K562 (cell line): Measurements from ENCODE around the gene SETDB1. TPM values are rescaled to one million over a fixed set of nuclear protein-coding genes. Genes with fewer than 3 reads are reported as not detected.

Experiments
- HMGN3 ChIP-seq: IDR thresholded peaks from 2 replicates; pipeline ENCODE4 v1.6.1; 2011; ENCODE audit warnings: borderline replicate concordance, low read depth, mild to moderate bottlenecking, mixed read lengths, low read length; ENCODE audit not compliant: insufficient read length; ENCODE audit errors: extremely low read depth
- KLF13 ChIP-seq: fragments of 450-650 bp; IDR thresholded peaks from 2 replicates; pipeline ENCODE4 v1.6.1; 2016; ENCODE audit warnings: missing genetic modification characterization, low read depth, mild to moderate bottlenecking, missing compliant biosample characterization, moderate library complexity, borderline replicate concordance
- MAFF ChIP-seq: IDR thresholded peaks from 2 replicates; pipeline ENCODE4 v1.6.1; 2012; ENCODE audit warnings: low read length, improper control_type of control experiment
- MAZ ChIP-seq, 2 experiments: fragments of 450-650 bp in 1 of 2; sonication (generic) in 1 of 2; formaldehyde crosslinking; IDR thresholded peaks in 1 of 2; conservative IDR thresholded peaks in 1 of 2; 2 replicates each; pipeline versions ENCODE4 v1.4.0 to v1.5.0; 2020; ENCODE audit warnings: mild to moderate bottlenecking in 1 of 2, missing genetic modification reagents in 1 of 2
- PCBP2 ChIP-seq: fragments of 200-400 bp; formaldehyde crosslinking; IDR thresholded peaks from 2 replicates; pipeline ENCODE4 v1.6.1; 2018; ENCODE audit warnings: low read length, low read depth, mild to moderate bottlenecking, moderate library complexity; ENCODE audit not compliant: poor library complexity, severe bottlenecking
- RNF2 ChIP-seq: sonication (generic); IDR thresholded peaks from 2 replicates; pipeline ENCODE4 v1.6.1; 2016
- UBTF ChIP-seq, 2 experiments: IDR thresholded peaks; 2 replicates each; pipeline ENCODE4 v1.6.1; 2012; ENCODE audit warnings: improper control_type of control experiment in 2 of 2, low read depth in 2 of 2, low read length in 2 of 2, borderline replicate concordance in 1 of 2
- YY1 ChIP-seq, 3 experiments: IDR thresholded peaks; 2 replicates each; pipeline ENCODE4 v1.6.1; 2011; ENCODE audit warnings: low read length in 2 of 3, mild to moderate bottlenecking in 2 of 3, moderate library complexity in 2 of 3, borderline replicate concordance in 1 of 3, control low read depth in 1 of 3, low read depth in 1 of 3; ENCODE audit not compliant: insufficient read depth in 3 of 3, insufficient replicate concordance in 2 of 3, control insufficient read depth in 1 of 3, insufficient read length in 1 of 3; ENCODE audit errors: extremely low read depth in 1 of 3
- ZNF282 ChIP-seq: sonication (generic); formaldehyde crosslinking; IDR thresholded peaks from 2 replicates; pipeline ENCODE4 v1.8.1; 2023; ENCODE audit warnings: missing genetic modification reagents
- ZNF398 ChIP-seq: fragments of 250-450 bp; sonication (Bioruptor Pico); IDR thresholded peaks from 2 replicates; pipeline ENCODE4 v1.8.0; 2021; ENCODE audit warnings: moderate library complexity, mild to moderate bottlenecking, inconsistent platforms
- polyA plus RNA-seq, 8 experiments: library from polyadenylated mRNA; depleted of rRNA in 4 of 8; stranded (reverse) in 5 of 8; unstranded in 3 of 8; fragments of >200 nt; fragmentation: Nextera tagmentation in 2 of 8; fragmentation: Illumina TruSeq in 1 of 8; extraction: Ambion mirVana in 2 of 8; extraction: Trizol in 1 of 8; gene quantifications; 2 replicates each; pipeline versions ENCODE4 v1.2.1 to v1.2.3, GENCODE V29; 2011 to 2014; ENCODE audit warnings: inconsistent platforms in 1 of 8, missing spikeins in 1 of 8
- total RNA-seq, 7 experiments: library from RNA; depleted of rRNA in 6 of 7; stranded (reverse); fragments of >200 nt in 6 of 7; fragmentation: Illumina TruSeq in 2 of 7; extraction: Trizol in 2 of 7; gene quantifications; 2 replicates each; pipeline versions ENCODE4 v1.2.1 to v1.2.3, GENCODE V29; 2011 to 2021; ENCODE audit warnings: low replicate concordance in 1 of 7
- TF ChIP-seq, protein P1 (sequence below), 2 experiments: fragments of 450-650 bp; conservative IDR thresholded peaks; 2 replicates each; pipeline ENCODE4 v1.6.1; 2017; ENCODE audit warnings: mild to moderate bottlenecking in 2 of 2, moderate library complexity in 2 of 2
- TF ChIP-seq, protein P2 (sequence below), 2 experiments: fragments of 450-650 bp; IDR thresholded peaks; 2 replicates each; pipeline ENCODE4 v1.6.1; 2018; ENCODE audit warnings: mild to moderate bottlenecking in 2 of 2, low read depth in 1 of 2; ENCODE audit not compliant: partially characterized antibody in 2 of 2

The SETDB1 gene
- total and polyA plus RNA-seq, 9 of the 15 experiments (the other 6 are each of a cell fraction or from before 2014, with no cell fraction given) = 21.5 to 64.4 (median 42.0) TPM

DNA sequence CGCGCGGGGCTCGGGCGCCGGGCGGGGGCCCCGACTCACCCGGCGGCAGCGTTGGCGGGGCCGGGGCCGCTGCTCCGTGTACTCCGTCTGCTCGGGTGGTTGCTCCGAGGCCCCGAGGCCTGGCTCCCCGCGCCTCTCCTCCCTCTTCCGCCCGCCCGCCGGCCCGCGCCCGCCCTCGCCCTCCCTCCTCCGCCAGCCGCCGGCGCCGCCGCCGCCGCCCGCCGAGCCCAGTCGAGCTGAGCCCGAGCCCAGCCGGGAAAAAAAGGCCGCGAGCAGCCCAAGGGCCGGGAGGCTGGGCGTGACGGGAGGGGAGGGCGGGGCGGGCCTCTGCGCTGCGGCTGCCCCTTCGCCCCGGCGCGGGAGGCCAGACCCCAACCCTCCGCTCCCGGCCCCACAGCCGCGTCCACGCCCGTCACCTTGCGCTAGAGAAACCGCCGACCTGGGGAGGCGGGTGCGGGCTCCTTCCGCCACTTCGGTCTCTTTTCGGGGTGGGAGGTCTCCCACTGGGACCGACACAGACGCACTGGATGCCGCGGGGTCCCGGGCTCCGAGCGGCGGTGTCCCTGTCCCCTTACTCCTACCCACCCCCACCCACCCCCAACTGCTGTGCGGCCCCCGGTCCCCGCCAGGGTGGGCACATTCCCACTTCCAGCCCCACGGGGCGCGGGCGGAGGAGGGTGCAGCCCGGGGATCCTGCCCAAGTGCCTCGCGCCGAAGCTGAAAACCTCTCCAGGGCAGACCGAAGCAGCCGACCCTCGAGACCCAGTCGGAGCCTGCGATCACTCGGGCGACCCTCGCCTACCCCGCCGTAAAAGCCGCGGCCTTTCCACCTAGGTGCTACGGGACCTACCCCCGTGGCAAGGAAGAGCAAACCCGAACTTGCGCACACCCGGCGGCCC lies 48.7 kb downstream of the SETDB1 start, which contains the start of gene CERS2 (continued):
- TF ChIP-seq UBTF (IDR thresholded peaks at IDR 0.05; ENCODE audit: borderline replicate concordance in 1 of 2, low read depth in 2 of 2, low read length in 2 of 2) (peak; percentile 85 to 98; a peak in 3 of 4 replicates), PCBP2 (peak; percentile 39), YY1 (IDR thresholded peaks at IDR 0.05; ENCODE audit: borderline replicate concordance in 1 of 3, control insufficient read depth in 1 of 3, extremely low read depth in 1 of 3, insufficient read depth in 3 of 3, insufficient read length in 1 of 3, insufficient replicate concordance in 2 of 3, low read depth in 1 of 3, low read length in 2 of 3) (peak in 1 of 3 experiments; percentile 42), MAFF (no peak), ZNF398 (CRISPR knock-in tag) (no peak), ZNF282 (CRISPR knock-in tag) (0 out of 2 replicates have a peak, but pooled peaks have one; percentile 15), HMGN3 (peak; percentile 39), KLF13 (no peak), MAZ (CRISPR knock-in tag; conservative IDR thresholded peaks at IDR 0.05 in 1 of 2, IDR thresholded peaks at IDR 0.05 in 1 of 2) (peak; percentile 61 to 77; a peak in 2 of 4 replicates), RNF2 (0 out of 2 replicates have a peak, but pooled peaks have one; percentile 29)
- TF ChIP-seq, protein P1, sequence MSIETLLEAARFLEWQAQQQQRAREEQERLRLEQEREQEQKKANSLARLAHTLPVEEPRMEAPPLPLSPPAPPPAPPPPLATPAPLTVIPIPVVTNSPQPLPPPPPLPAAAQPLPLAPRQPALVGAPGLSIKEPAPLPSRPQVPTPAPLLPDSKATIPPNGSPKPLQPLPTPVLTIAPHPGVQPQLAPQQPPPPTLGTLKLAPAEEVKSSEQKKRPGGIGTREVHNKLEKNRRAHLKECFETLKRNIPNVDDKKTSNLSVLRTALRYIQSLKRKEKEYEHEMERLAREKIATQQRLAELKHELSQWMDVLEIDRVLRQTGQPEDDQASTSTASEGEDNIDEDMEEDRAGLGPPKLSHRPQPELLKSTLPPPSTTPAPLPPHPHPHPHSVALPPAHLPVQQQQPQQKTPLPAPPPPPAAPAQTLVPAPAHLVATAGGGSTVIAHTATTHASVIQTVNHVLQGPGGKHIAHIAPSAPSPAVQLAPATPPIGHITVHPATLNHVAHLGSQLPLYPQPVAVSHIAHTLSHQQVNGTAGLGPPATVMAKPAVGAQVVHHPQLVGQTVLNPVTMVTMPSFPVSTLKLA (conservative IDR thresholded peaks at IDR 0.05) = 0 out of 4 replicates have a peak, but pooled peaks of 1 of the 2 experiments have one; percentile 17
- TF ChIP-seq, protein P2, sequence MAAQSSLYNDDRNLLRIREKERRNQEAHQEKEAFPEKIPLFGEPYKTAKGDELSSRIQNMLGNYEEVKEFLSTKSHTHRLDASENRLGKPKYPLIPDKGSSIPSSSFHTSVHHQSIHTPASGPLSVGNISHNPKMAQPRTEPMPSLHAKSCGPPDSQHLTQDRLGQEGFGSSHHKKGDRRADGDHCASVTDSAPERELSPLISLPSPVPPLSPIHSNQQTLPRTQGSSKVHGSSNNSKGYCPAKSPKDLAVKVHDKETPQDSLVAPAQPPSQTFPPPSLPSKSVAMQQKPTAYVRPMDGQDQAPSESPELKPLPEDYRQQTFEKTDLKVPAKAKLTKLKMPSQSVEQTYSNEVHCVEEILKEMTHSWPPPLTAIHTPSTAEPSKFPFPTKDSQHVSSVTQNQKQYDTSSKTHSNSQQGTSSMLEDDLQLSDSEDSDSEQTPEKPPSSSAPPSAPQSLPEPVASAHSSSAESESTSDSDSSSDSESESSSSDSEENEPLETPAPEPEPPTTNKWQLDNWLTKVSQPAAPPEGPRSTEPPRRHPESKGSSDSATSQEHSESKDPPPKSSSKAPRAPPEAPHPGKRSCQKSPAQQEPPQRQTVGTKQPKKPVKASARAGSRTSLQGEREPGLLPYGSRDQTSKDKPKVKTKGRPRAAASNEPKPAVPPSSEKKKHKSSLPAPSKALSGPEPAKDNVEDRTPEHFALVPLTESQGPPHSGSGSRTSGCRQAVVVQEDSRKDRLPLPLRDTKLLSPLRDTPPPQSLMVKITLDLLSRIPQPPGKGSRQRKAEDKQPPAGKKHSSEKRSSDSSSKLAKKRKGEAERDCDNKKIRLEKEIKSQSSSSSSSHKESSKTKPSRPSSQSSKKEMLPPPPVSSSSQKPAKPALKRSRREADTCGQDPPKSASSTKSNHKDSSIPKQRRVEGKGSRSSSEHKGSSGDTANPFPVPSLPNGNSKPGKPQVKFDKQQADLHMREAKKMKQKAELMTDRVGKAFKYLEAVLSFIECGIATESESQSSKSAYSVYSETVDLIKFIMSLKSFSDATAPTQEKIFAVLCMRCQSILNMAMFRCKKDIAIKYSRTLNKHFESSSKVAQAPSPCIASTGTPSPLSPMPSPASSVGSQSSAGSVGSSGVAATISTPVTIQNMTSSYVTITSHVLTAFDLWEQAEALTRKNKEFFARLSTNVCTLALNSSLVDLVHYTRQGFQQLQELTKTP (IDR thresholded peaks at IDR 0.05; ENCODE audit: low read depth in 1 of 2, partially characterized antibody in 2 of 2) = no peak
